Nephron (organoid): Measurements from ENCODE around the gene CDH16.
A peak's percentile ranks its signal among the peaks of the same experiment; 100 is the strongest.
"Not testable (repeated sequence)": the region's sequence is repeated elsewhere in the genome, so short reads cannot be mapped to it uniquely, and the experiment has no call there.

Experiments
- H3K27ac Mint-ChIP-seq, 3 experiments: 2 replicates each; pipeline ENCODE4 v1.8.0; 2020; ENCODE audit warnings: mixed read lengths in 3 of 3, mild to moderate bottlenecking in 2 of 3, moderate library complexity in 1 of 3
- H3K27me3 Mint-ChIP-seq: 2 replicates; pipeline ENCODE4 v1.8.0; 2021; ENCODE audit warnings: low read depth, mild to moderate bottlenecking, moderate library complexity, mixed read lengths
- H3K36me3 Mint-ChIP-seq: 2 replicates; pipeline ENCODE4 v1.8.0; 2020; ENCODE audit warnings: low read depth, mixed read lengths
- H3K4me1 Mint-ChIP-seq: 2 replicates; pipeline ENCODE4 v1.8.0; 2020; ENCODE audit warnings: mixed read lengths
- H3K4me3 Mint-ChIP-seq, 3 experiments: 2 replicates each; pipeline ENCODE4 v1.8.0; 2020; ENCODE audit warnings: mild to moderate bottlenecking in 3 of 3, mixed read lengths in 3 of 3, moderate library complexity in 2 of 3
- H3K9me3 Mint-ChIP-seq: 2 replicates; pipeline ENCODE4 v1.8.0; 2020; ENCODE audit warnings: mixed read lengths
- TF ChIP-seq, protein P1 (sequence below), 3 experiments: fragments of 200-600 bp; sonication (generic); IDR thresholded peaks; one replicate each; pipeline ENCODE4 v1.5.0; 2021; ENCODE audit warnings: antibody characterized with exemption in 3 of 3; ENCODE audit not compliant: unreplicated experiment in 3 of 3

Gene CDH16

DNA sequence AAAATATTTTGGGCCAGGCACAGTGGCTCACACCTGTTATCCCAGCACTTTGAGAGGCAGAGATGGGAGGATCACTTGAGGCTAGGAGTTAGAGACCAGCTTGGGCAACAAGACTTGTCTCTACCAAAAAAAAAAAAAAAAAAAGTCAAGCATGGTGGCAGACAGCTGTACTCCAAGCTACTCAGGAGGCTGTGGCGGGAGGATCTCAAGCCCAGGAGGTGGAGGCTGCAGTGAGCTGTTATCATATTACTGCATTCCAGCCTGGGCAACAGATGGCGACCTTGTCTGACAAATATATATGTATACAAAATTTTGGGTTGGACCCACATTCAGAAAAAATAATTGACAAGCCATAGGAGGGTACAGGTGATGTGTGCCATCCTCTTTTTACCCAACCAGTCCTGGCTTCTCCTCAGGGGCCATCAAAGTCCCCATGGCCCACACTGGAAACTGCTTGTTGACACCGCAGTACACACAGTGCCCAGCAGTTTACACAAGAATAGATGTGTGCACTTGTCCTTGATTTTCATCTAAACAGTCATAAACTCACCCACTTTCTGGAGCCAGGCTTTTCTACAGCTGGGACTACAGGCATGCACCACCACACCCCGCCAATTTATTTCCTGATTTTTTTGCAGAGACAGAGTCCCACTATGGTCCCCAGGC, 18.3 kb upstream of the CDH16 start:
- peaks cover 24% of the 10 kb centered on the region for H3K36me3 Mint-ChIP-seq
- TF ChIP-seq, protein P1, sequence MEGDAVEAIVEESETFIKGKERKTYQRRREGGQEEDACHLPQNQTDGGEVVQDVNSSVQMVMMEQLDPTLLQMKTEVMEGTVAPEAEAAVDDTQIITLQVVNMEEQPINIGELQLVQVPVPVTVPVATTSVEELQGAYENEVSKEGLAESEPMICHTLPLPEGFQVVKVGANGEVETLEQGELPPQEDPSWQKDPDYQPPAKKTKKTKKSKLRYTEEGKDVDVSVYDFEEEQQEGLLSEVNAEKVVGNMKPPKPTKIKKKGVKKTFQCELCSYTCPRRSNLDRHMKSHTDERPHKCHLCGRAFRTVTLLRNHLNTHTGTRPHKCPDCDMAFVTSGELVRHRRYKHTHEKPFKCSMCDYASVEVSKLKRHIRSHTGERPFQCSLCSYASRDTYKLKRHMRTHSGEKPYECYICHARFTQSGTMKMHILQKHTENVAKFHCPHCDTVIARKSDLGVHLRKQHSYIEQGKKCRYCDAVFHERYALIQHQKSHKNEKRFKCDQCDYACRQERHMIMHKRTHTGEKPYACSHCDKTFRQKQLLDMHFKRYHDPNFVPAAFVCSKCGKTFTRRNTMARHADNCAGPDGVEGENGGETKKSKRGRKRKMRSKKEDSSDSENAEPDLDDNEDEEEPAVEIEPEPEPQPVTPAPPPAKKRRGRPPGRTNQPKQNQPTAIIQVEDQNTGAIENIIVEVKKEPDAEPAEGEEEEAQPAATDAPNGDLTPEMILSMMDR (IDR thresholded peaks at IDR 0.05; ENCODE audit: unreplicated experiment in 3 of 3): no peak
- H3K27me3 Mint-ChIP-seq: no peaks in the 10 kb centered on the region
- peak overlapping the region; percentile 94 to 99 (median 99) for H3K4me3 Mint-ChIP-seq
- no peak overlapping the region for H3K27ac Mint-ChIP-seq
- no peaks in the 10 kb centered on the region for H3K9me3 Mint-ChIP-seq
- peaks cover 29% of the 10 kb centered on the region for H3K4me1 Mint-ChIP-seq

DNA sequence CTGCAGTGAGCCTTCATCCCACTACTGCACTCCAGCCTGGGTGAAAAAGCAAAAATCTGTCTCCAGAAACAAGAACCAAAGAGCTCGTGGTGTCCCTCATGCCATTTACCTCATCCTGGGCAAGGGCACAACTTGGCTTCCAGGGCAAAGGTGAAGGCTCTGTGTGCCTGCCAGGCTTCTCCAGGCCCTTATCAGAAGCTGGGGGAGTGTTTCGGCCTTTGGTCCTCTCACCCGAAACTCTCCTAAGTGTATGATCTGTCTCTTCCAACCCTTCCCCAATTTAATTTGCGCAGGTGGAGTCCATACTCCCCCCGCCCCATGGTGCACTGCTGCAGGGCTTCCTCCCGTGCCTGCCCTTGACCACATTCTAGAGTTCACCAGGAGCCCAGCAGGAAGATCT, 17.8 kb upstream of the CDH16 start:
- Mint-ChIP-seq H3K27ac (no peak overlapping the region), H3K4me1 (peaks cover 29% of the 10 kb centered on the region), H3K27me3 (no peaks in the 10 kb centered on the region), H3K9me3 (no peaks in the 10 kb centered on the region), H3K36me3 (peaks cover 23% of the 10 kb centered on the region), H3K4me3 (peak overlapping the region; percentile 94 to 99 (median 99))
- TF ChIP-seq, protein P1 (IDR thresholded peaks at IDR 0.05; ENCODE audit: unreplicated experiment in 3 of 3): no peak

DNA sequence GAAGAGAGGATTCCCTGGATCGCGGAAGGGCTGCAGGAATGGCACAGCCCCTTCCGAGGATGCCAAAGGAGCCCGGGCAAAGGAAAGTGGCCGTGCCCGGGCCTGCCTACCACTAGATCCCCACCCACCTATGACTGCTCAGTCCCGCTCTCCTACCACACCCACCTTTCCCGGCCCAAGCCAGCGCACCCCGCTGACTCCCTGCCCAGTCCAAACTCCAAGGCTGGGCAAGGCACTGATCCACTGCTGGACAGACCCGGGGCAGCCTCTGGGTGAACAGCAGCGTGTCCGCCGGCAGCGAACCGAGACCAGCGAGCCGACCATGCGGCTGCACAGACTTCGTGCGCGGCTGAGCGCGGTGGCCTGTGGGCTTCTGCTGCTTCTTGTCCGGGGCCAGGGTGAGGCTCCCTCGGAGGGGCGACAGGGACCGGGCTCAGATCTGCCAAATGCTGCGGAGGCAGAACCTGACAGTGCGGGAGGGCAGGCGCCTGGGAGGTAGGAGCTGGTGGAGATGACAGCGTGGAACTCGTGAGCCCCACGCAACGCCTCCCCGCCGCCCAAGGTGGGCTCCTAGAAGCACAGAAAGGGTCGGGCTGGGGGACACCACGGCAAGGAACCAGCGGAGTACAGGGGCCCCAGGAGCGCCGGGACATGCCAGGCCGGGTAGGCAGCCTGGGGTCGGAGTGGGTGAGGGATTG, 16.8 kb upstream of the CDH16 start, which contains the start of gene CES2:
Gene CES2, plus strand, starts transcription at position 203 of the 698 bp plus-strand sequence. Its CDS starts 120 bp downstream, at position 323.
- peak within 1 kb of the TSS; percentile 86 to 95 (median 93) for H3K27ac Mint-ChIP-seq
- no peaks in the 10 kb centered on the region for H3K9me3 Mint-ChIP-seq
- H3K27me3 Mint-ChIP-seq: no peaks in the 10 kb centered on the region
- H3K4me1 Mint-ChIP-seq: peaks cover 29% of the 10 kb centered on the region
- H3K36me3 Mint-ChIP-seq: peaks cover 22% of the 10 kb centered on the region
- TF ChIP-seq, protein P1 (IDR thresholded peaks at IDR 0.05; ENCODE audit: unreplicated experiment in 3 of 3): no peak
- H3K4me3 Mint-ChIP-seq: peak within 1 kb of the TSS; percentile 94 to 99 (median 99)

DNA sequence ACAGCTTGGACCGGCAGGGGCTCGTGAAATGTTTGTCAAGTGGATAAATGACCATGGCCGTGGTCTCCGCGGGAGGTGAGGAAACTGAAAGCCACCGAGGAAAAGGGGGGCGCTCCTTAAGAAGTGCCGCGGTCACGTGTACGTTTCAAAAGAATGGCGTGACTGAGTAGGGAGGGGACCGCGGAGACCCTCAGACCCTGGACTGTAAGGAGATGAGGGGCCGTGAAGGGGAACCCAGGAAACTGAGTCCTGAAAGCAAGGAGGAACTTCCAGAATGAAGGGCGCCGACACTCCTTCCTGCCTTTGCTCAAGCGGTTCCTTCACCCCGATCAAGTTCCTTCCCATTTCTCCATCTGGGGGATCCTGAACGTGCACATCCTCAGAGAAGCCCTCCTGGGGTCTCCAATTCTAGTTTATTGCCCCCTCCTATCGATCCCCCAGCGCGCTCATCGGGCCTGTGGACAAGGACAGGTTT, 16.2 kb upstream of the CDH16 start:
- H3K4me3 Mint-ChIP-seq: peak overlapping the region; percentile 94 to 99 (median 99)
- peaks cover 20% of the 10 kb centered on the region for H3K36me3 Mint-ChIP-seq
- not testable (repeated sequence) for H3K9me3 Mint-ChIP-seq, H3K27me3 Mint-ChIP-seq
- H3K27ac Mint-ChIP-seq: peak overlapping the region; percentile 86 to 95 (median 93)
- peaks cover 29% of the 10 kb centered on the region for H3K4me1 Mint-ChIP-seq

DNA sequence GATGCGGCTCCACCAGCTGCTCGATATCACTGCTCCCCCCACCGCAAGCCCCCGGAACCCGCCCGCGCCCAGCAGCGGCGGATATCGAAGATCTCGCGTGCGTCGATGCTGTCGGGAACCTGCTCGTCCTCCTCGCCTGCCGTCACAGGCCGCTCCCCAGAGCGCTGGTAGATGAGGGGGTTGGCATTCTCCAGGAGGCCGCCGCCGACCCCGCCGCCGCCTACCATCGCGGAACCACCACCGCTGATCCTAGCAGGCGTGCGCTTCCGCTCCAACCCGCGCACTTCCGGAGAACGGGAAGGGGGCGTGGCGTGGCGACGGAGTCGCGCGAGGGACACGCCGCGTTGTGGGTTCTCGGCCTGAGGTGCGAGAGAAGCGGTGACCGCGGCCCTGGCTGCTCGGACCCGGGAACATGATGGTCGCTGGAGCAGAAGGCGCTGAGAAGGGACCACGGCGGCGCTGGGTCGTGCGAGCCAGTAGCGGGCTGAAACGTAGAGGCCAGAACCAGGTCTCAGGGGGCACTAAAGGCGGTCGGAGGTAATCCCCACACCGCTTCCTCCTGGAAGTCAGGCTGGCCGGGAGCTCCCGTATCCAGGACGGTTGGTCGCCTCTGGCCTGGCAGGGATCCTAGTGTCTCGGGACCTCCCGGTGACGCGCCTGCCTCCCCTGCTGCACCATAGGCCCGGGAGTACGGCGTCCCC, 15.6 kb upstream of the CDH16 start, which contains the start of gene CIAO2B:
Gene CIAO2B, minus strand, starts transcription at position 265 of the 701 bp plus-strand sequence. Its CDS starts 38 bp downstream, at position 227.
- Mint-ChIP-seq H3K4me3 (peak within 1 kb of the TSS; percentile 94 to 99 (median 99)), H3K27me3 (no peaks in the 10 kb centered on the region), H3K36me3 (peaks cover 17% of the 10 kb centered on the region), H3K4me1 (peaks cover 29% of the 10 kb centered on the region), H3K27ac (peak within 1 kb of the TSS; percentile 86 to 95 (median 93)), H3K9me3 (no peaks in the 10 kb centered on the region)
- TF ChIP-seq, protein P1 (IDR thresholded peaks at IDR 0.05; ENCODE audit: unreplicated experiment in 3 of 3): no peak

DNA sequence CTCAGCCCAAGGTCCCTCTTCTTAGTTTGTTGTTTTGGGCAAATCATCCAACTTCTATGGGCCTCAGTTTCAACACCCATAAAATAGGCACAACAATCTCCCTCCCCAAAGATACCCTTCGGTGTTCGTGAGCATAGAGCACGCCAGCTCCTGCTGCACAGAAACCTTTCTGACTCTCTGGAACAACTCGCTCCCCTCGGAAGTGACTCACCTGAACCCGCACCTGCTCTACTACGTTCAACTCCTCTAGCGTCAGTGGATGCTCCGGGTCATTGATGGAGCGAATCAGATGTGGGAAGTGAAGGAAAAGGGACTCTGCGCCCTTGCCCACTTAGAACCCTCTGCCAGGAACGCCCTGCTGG, 15.1 kb upstream of the CDH16 start:
- Mint-ChIP-seq H3K27ac (peak overlapping the region; percentile 86 to 95 (median 93)), H3K9me3 (no peaks in the 10 kb centered on the region), H3K36me3 (peaks cover 17% of the 10 kb centered on the region), H3K27me3 (no peaks in the 10 kb centered on the region), H3K4me3 (peak overlapping the region; percentile 94 to 99 (median 99)), H3K4me1 (peaks cover 29% of the 10 kb centered on the region)
- TF ChIP-seq, protein P1 (IDR thresholded peaks at IDR 0.05; ENCODE audit: unreplicated experiment in 3 of 3): no peak
